IMR-90 (cell line): Measurements from ENCODE around the gene SMIM22. TPM values are rescaled to one million over a fixed set of nuclear protein-coding genes. Genes with fewer than 3 reads are reported as not detected.

Source experiments
- ATAC-seq: fragments of 200-7000 bp; cut with Tn5 transposase; 2 replicates; pipeline ENCODE4 v1.9.1; 2020; ENCODE audit warnings: low read depth, mild to moderate bottlenecking, moderate library complexity
- BruUV-seq: library from RNA; stranded (reverse); fragments of 400-500 nt; replicated peaks from 2 replicates; lab custom pipeline; 2021; lab: Mats Ljungman, UMichigan
- CTCF ChIA-PET: fragments of 300-600 bp; formaldehyde crosslinking; extraction: SDS; loops from one replicate; lab custom pipeline; 2021; ENCODE audit warnings: antibody characterized with exemption; lab: Yijun Ruan, JAX
- POLR2A ChIA-PET: fragments of 300-600 bp; sonication (Branson Sonifier 250); formaldehyde crosslinking; loops from one replicate; lab custom pipeline; 2022; ENCODE audit warnings: antibody characterized with exemption; ENCODE audit not compliant: unreplicated experiment; lab: Charles Lee
- DNase-seq: peaks from one replicate; pipeline ENCODE4 v3.0.0; 2013
- H2AFZ ChIP-seq: replicated peaks from 2 replicates; pipeline ENCODE3; 2013; ENCODE audit warnings: low read length, mild to moderate bottlenecking; ENCODE audit not compliant: poor library complexity
- H2AK5ac ChIP-seq: 2 replicates; pipeline ENCODE4 v1.6.1; 2013; ENCODE audit warnings: low read depth, low read length, inconsistent platforms
- H2AK9ac ChIP-seq: replicated peaks from 2 replicates; pipeline ENCODE3; 2013; ENCODE audit warnings: mild to moderate bottlenecking, low read depth, low read length, moderate library complexity; ENCODE audit not compliant: poor library complexity
- H2BK120ac ChIP-seq: 2 replicates; pipeline ENCODE4 v1.6.1; 2013; ENCODE audit warnings: low read depth, low read length, inconsistent platforms
- H2BK15ac ChIP-seq: 3 replicates; pipeline ENCODE4 v1.6.1; 2013; ENCODE audit warnings: low read depth, low read length, inconsistent platforms
- H2BK20ac ChIP-seq: 2 replicates; pipeline ENCODE4 v1.6.1; 2013; ENCODE audit warnings: low read depth, mild to moderate bottlenecking, inconsistent platforms, low read length, moderate library complexity
- H2BK5ac ChIP-seq: 2 replicates; pipeline ENCODE4 v1.6.1; 2013; ENCODE audit warnings: mild to moderate bottlenecking, low read depth, low read length, inconsistent platforms; ENCODE audit not compliant: poor library complexity, severe bottlenecking
- H3K14ac ChIP-seq: replicated peaks from 2 replicates; pipeline ENCODE4 v1.6.1; 2013; ENCODE audit warnings: low read depth, low read length, inconsistent platforms
- H3K18ac ChIP-seq: 2 replicates; pipeline ENCODE4 v1.6.1; 2013; ENCODE audit warnings: low read depth, low read length, control low read depth
- H3K23ac ChIP-seq: 2 replicates; pipeline ENCODE4 v1.6.1; 2013; ENCODE audit warnings: low read depth, low read length, inconsistent platforms
- H3K27ac ChIP-seq: 2 replicates; pipeline ENCODE4 v1.5.1; 2013; ENCODE audit warnings: mild to moderate bottlenecking, control low read depth, low read length; ENCODE audit not compliant: insufficient read depth
- H3K27me3 ChIP-seq: 2 replicates; pipeline ENCODE4 v1.6.1; 2013; ENCODE audit warnings: low read length; ENCODE audit not compliant: control insufficient read depth, insufficient read depth
- H3K36me3 ChIP-seq: 2 replicates; pipeline ENCODE4 v1.6.1; 2013; ENCODE audit warnings: low read length, mixed read lengths; ENCODE audit not compliant: control insufficient read depth, insufficient read depth
- H3K4ac ChIP-seq: 2 replicates; pipeline ENCODE4 v1.6.1; 2013; ENCODE audit warnings: low read depth, low read length, inconsistent platforms
- H3K4me1 ChIP-seq: 2 replicates; pipeline ENCODE4 v1.6.1; 2013; ENCODE audit warnings: low read length, mixed read lengths; ENCODE audit not compliant: control insufficient read depth, insufficient read depth
- H3K4me2 ChIP-seq: 2 replicates; pipeline ENCODE4 v1.6.1; 2013; ENCODE audit warnings: low read depth, mild to moderate bottlenecking, control low read depth, low read length, moderate library complexity
- H3K4me3 ChIP-seq: 2 replicates; pipeline ENCODE4 v1.5.1; 2013; ENCODE audit warnings: low read depth, mild to moderate bottlenecking, control low read depth, low read length, moderate library complexity; ENCODE audit not compliant: insufficient read depth
- H3K56ac ChIP-seq: 2 replicates; pipeline ENCODE4 v1.6.1; 2013; ENCODE audit warnings: low read length, inconsistent platforms; ENCODE audit not compliant: insufficient read depth; ENCODE audit errors: extremely low read depth
- H3K79me1 ChIP-seq, 2 experiments: 2 replicates each; pipeline ENCODE4 v1.6.1; 2013; ENCODE audit warnings: low read length in 2 of 2, inconsistent platforms in 1 of 2, low read depth in 1 of 2
- H3K9ac ChIP-seq: 2 replicates; pipeline ENCODE4 v1.6.1; 2013; ENCODE audit warnings: low read depth, low read length, control low read depth
- H3K9me1 ChIP-seq: 2 replicates; pipeline ENCODE4 v1.6.1; 2013; ENCODE audit warnings: low read length, inconsistent platforms; ENCODE audit not compliant: insufficient read depth
- H3K9me3 ChIP-seq: 2 replicates; pipeline ENCODE4 v1.6.1; 2013; ENCODE audit warnings: low read length; ENCODE audit not compliant: control insufficient read depth, insufficient read depth
- H4K20me1 ChIP-seq: 2 replicates; pipeline ENCODE4 v1.6.1; 2013; ENCODE audit warnings: low read length, inconsistent platforms; ENCODE audit not compliant: insufficient read depth
- H4K5ac ChIP-seq: 2 replicates; pipeline ENCODE4 v1.6.1; 2013; ENCODE audit warnings: mild to moderate bottlenecking, low read depth, low read length, control low read depth
- H4K8ac ChIP-seq, 2 experiments: 2 replicates each; pipeline ENCODE4 v1.6.1; 2013; ENCODE audit warnings: low read depth in 2 of 2, low read length in 2 of 2, control low read depth in 1 of 2, inconsistent platforms in 1 of 2
- H4K91ac ChIP-seq: 2 replicates; pipeline ENCODE4 v1.6.1; 2013; ENCODE audit warnings: low read depth, low read length, inconsistent platforms; ENCODE audit not compliant: insufficient read depth
- BHLHE40 ChIP-seq: fragments of 150-350 bp; IDR thresholded peaks from 2 replicates; pipeline ENCODE4 v1.6.1; 2016; ENCODE audit warnings: mild to moderate bottlenecking, low read depth, low read length
- CEBPB ChIP-seq: IDR thresholded peaks from 2 replicates; pipeline ENCODE4 v1.6.1; 2012; ENCODE audit warnings: low read depth, low read length, improper control_type of control experiment
- CHD1 ChIP-seq: IDR thresholded peaks from 2 replicates; pipeline ENCODE4 v1.6.1; 2012; ENCODE audit warnings: low read depth, low read length, improper control_type of control experiment
- CTCF ChIP-seq: conservative IDR thresholded peaks from 2 replicates; pipeline ENCODE4 v1.5.1; 2012; ENCODE audit warnings: mild to moderate bottlenecking, low read depth, low read length, improper control_type of control experiment
- FOS ChIP-seq: fragments of 150-350 bp; IDR thresholded peaks from 2 replicates; pipeline ENCODE4 v1.6.1; 2016; ENCODE audit warnings: low read depth, low read length
- MAFK ChIP-seq: IDR thresholded peaks from 2 replicates; pipeline ENCODE4 v1.6.1; 2012; ENCODE audit warnings: low read depth, low read length, improper control_type of control experiment
- MAZ ChIP-seq: IDR thresholded peaks from 2 replicates; pipeline ENCODE4 v1.6.1; 2012; ENCODE audit warnings: low read depth, mild to moderate bottlenecking, low read length, improper control_type of control experiment, moderate library complexity, borderline replicate concordance
- MXI1 ChIP-seq: IDR thresholded peaks from 2 replicates; pipeline ENCODE4 v1.6.1; 2012; ENCODE audit warnings: low read depth, mild to moderate bottlenecking, low read length, moderate library complexity, borderline replicate concordance
- NFE2L2 ChIP-seq: fragments of 150-350 bp; IDR thresholded peaks from 2 replicates; pipeline ENCODE4 v1.6.1; 2016; ENCODE audit warnings: low read depth, mild to moderate bottlenecking, low read length
- POLR2A ChIP-seq: IDR thresholded peaks from 2 replicates; pipeline ENCODE4 v1.6.1; 2012; ENCODE audit warnings: mild to moderate bottlenecking, low read depth, low read length
- RAD21 ChIP-seq: IDR thresholded peaks from 2 replicates; pipeline ENCODE4 v1.6.1; 2012; ENCODE audit warnings: low read length, improper control_type of control experiment
- RCOR1 ChIP-seq: IDR thresholded peaks from 2 replicates; pipeline ENCODE4 v1.6.1; 2012; ENCODE audit warnings: mild to moderate bottlenecking, low read length, improper control_type of control experiment; ENCODE audit not compliant: insufficient replicate concordance
- RFX5 ChIP-seq: IDR thresholded peaks from 2 replicates; pipeline ENCODE4 v1.8.0; 2012; ENCODE audit warnings: low read depth, mild to moderate bottlenecking, low read length, moderate library complexity
- SMC3 ChIP-seq: fragments of 150-350 bp; IDR thresholded peaks from 2 replicates; pipeline ENCODE4 v1.6.1; 2016; ENCODE audit warnings: low read depth, mild to moderate bottlenecking, antibody characterized with exemption, low read length, moderate library complexity
- USF2 ChIP-seq: fragments of 150-350 bp; IDR thresholded peaks from 2 replicates; pipeline ENCODE4 v1.6.1; 2017; ENCODE audit warnings: mild to moderate bottlenecking, antibody characterized with exemption, low read length, low read depth
- WGBS, 2 experiments: methylation state at CpG; one replicate each; pipeline versions ENCODE4 v1.1.5 to v1.1.7; 2013; ENCODE audit warnings: missing lambda C conversion rate in 2 of 2; ENCODE audit not compliant: insufficient read length in 1 of 2; ENCODE audit errors: extremely low coverage in 2 of 2; 5-methylcytosine and 5-hydroxymethylcytosine counted together
- dilution Hi-C: fragments of 300-500 bp; cut with HindIII; formaldehyde crosslinking; loops from one replicate; pipeline ENCODE4 v1.14.3; 2018; ENCODE audit warnings: low sequenced_read_pairs; ENCODE audit not compliant: unreplicated experiment
- in situ Hi-C: fragments of 300-500 bp; cut with MboI; formaldehyde crosslinking; loops from 3 replicates; pipeline ENCODE4 v1.14.3; 2019; ENCODE audit warnings: low sequenced_read_pairs, inconsistent platforms, mixed read lengths
- intact Hi-C: fragments of 100-400 bp; cut with micrococcal nuclease; formaldehyde crosslinking; loops from 2 replicates; pipeline ENCODE4 v1.10.0; 2022
- polyA plus RNA-seq, 3 experiments: library from polyadenylated mRNA; depleted of rRNA; stranded (reverse); fragments of >200 nt; gene quantifications; 2 replicates each; pipeline ENCODE4 v1.2.3, GENCODE V29; 2012; ENCODE audit warnings: low replicate concordance in 1 of 3
- total RNA-seq: library from RNA; depleted of rRNA; stranded (reverse); fragments of >200 nt; gene quantifications from 2 replicates; pipeline ENCODE4 v1.2.3, GENCODE V29; 2012
- TF ChIP-seq, protein P1 (sequence below): fragments of 150-350 bp; IDR thresholded peaks from 2 replicates; pipeline ENCODE4 v1.6.1; 2016; ENCODE audit warnings: low read depth, mild to moderate bottlenecking, low read length, moderate library complexity, borderline replicate concordance

SMIM22 gene
- total and polyA plus RNA-seq, 2 of the 4 experiments (the other 2 are of a cell fraction): not detected

DNA sequence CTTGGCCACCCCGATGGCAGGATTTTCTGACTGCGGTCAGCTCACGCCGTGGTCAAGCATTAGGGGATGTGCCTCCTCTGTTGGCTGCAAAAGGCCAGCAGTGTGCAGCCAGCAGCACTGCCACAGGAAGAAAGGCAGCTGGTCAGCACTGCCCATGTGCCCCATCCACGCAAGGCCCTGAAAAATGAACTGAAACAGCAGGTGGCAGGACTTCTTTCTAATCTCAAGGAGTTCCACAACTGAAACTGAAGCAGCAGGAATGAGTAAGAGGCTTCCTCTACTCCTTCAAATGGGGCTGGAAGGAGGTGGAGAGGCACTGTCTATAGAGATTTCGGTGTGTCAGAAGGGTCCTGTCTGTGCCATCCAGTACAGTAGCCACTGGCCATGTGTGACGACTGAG lies 31.4 kb upstream of the SMIM22 start:
- CTCF ChIA-PET: no interaction called here
- ATAC-seq (no peak), DNase-seq (no peak)
- TF ChIP-seq MAZ: no peak
- TF ChIP-seq MAFK: no peak
- TF ChIP-seq RAD21: no peak
- TF ChIP-seq, protein P1, sequence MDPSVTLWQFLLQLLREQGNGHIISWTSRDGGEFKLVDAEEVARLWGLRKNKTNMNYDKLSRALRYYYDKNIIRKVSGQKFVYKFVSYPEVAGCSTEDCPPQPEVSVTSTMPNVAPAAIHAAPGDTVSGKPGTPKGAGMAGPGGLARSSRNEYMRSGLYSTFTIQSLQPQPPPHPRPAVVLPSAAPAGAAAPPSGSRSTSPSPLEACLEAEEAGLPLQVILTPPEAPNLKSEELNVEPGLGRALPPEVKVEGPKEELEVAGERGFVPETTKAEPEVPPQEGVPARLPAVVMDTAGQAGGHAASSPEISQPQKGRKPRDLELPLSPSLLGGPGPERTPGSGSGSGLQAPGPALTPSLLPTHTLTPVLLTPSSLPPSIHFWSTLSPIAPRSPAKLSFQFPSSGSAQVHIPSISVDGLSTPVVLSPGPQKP: no peak
- TF ChIP-seq RCOR1: no peak
- no peak for TF ChIP-seq SMC3
- TF ChIP-seq RFX5: no peak
- no peak for TF ChIP-seq USF2
- no peak for TF ChIP-seq NFE2L2
- no peak for TF ChIP-seq CHD1
- no peak for TF ChIP-seq CEBPB
- no peak for TF ChIP-seq FOS
- no peak for TF ChIP-seq MXI1
- TF ChIP-seq CTCF: no peak
- no peak for TF ChIP-seq POLR2A
- no peak for TF ChIP-seq BHLHE40
- H3K9ac ChIP-seq: no peak overlapping the region
- no peak overlapping the region for H3K4ac ChIP-seq
- no peak overlapping the region for H2BK120ac ChIP-seq
- in situ Hi-C loops: loop anchor here (10.0 kb wide), 1 partner anchor 191 kb away; the partner anchor contains the start of gene SEC14L5
- H3K14ac ChIP-seq: no peak overlapping the region
- H3K56ac ChIP-seq: no peak overlapping the region
- 86% methylated on average over 4 of the region's 7 CpGs; no CpG with 5 or more reads in 1 of the 2 experiments for WGBS, 2 experiments
- H3K4me1 ChIP-seq: peaks cover 7% of the 10 kb centered on the region
- H2AFZ ChIP-seq: no peak overlapping the region
- H4K91ac ChIP-seq: no peak overlapping the region
- no peak overlapping the region for H3K4me2 ChIP-seq
- H3K27me3 ChIP-seq: no peaks in the 10 kb centered on the region
- H3K23ac ChIP-seq: no peak overlapping the region
- peaks cover 48% of the 10 kb centered on the region for H3K36me3 ChIP-seq
- H4K5ac ChIP-seq: no peak overlapping the region
- no peak overlapping the region for H2BK20ac ChIP-seq
- no peak overlapping the region for H3K27ac ChIP-seq
- H3K9me3 ChIP-seq: no peaks in the 10 kb centered on the region
- peaks cover under 1% of the 10 kb centered on the region; the same call in 1 of the 2 replicates for H3K9me1 ChIP-seq
- H2BK5ac ChIP-seq: no peak overlapping the region
- H2AK9ac ChIP-seq: no peak overlapping the region
- intact Hi-C loops: no loop called here
- POLR2A ChIA-PET: no interaction called here
- no peak overlapping the region for H2AK5ac ChIP-seq
- no peak overlapping the region for H3K18ac ChIP-seq
- H4K20me1 ChIP-seq: no peaks in the 10 kb centered on the region; the same call in 1 of the 2 replicates
- H4K8ac ChIP-seq: no peak overlapping the region
- dilution Hi-C loops: no loop called here
- H2BK15ac ChIP-seq: no peak overlapping the region
- no peak overlapping the region for H3K4me3 ChIP-seq
- H3K79me1 ChIP-seq: peaks cover 18 to 33% of the 10 kb centered on the region in 2 experiments; a peak in 3 of 4 replicates
- TSS peak; percentile 18 for BruUV-seq
